IPS-20b (cell line): ENCODE measurements around the gene TXNRD2.

Experiments
- H3K27ac ChIP-seq: one replicate; pipeline ENCODE4 v1.5.1; 2013; ENCODE audit warnings: low read length
- H3K27me3 ChIP-seq: 2 replicates; pipeline ENCODE4 v1.6.1; 2013; ENCODE audit warnings: mild to moderate bottlenecking, low read length, inconsistent platforms; ENCODE audit not compliant: insufficient read depth
- H3K36me3 ChIP-seq: 2 replicates; pipeline ENCODE4 v1.6.1; 2013; ENCODE audit warnings: low read depth, mild to moderate bottlenecking, inconsistent platforms, low read length, moderate library complexity; ENCODE audit not compliant: insufficient read depth
- H3K4me1 ChIP-seq: 2 replicates; pipeline ENCODE4 v1.6.1; 2013; ENCODE audit warnings: mild to moderate bottlenecking, control low read depth, inconsistent platforms, low read length, moderate library complexity; ENCODE audit not compliant: insufficient read depth
- H3K4me3 ChIP-seq: 2 replicates; pipeline ENCODE4 v1.5.1; 2013; ENCODE audit warnings: mild to moderate bottlenecking, low read length, inconsistent platforms
- H3K9ac ChIP-seq: 2 replicates; pipeline ENCODE4 v1.6.1; 2013; ENCODE audit warnings: low read depth, mild to moderate bottlenecking, inconsistent platforms, low read length, moderate library complexity
- H3K9me3 ChIP-seq: 2 replicates; pipeline ENCODE4 v1.6.1; 2013; ENCODE audit warnings: mild to moderate bottlenecking, low read depth, low read length, inconsistent platforms; ENCODE audit not compliant: insufficient read depth

TXNRD2 gene

GRCh38 chr22:19962909-19963806 lies 21.5 kb upstream of the TXNRD2 start:
- H3K4me1 ChIP-seq = peaks cover 11% of the 10 kb centered on the region; the same call in 1 of the 2 replicates
- H3K9ac ChIP-seq = peak overlapping the region; percentile 47; the same call in 1 of the 2 replicates
- H3K36me3 ChIP-seq = no peaks in the 10 kb centered on the region; the same call in 1 of the 2 replicates
- H3K4me3 ChIP-seq = no peak overlapping the region; the same call in 1 of the 2 replicates
- no peaks in the 10 kb centered on the region for H3K27me3 ChIP-seq
- H3K27ac ChIP-seq = no peak overlapping the region
- no peaks in the 10 kb centered on the region for H3K9me3 ChIP-seq

GRCh38 chr22:19962246-19962908 lies 20.8 kb upstream of the TXNRD2 start:
- no peak overlapping the region; the same call in 1 of the 2 replicates for H3K4me3 ChIP-seq
- no peaks in the 10 kb centered on the region for H3K27me3 ChIP-seq
- peak overlapping the region; percentile 47; the same call in 1 of the 2 replicates for H3K9ac ChIP-seq
- H3K9me3 ChIP-seq = no peaks in the 10 kb centered on the region
- no peaks in the 10 kb centered on the region; the same call in 1 of the 2 replicates for H3K36me3 ChIP-seq
- no peak overlapping the region for H3K27ac ChIP-seq
- H3K4me1 ChIP-seq = peaks cover 11% of the 10 kb centered on the region; the same call in 1 of the 2 replicates

GRCh38 chr22:19961868-19962245 lies 20.2 kb upstream of the TXNRD2 start:
- H3K4me3 ChIP-seq = no peak overlapping the region

GRCh38 chr22:19961201-19961580 lies 19.6 kb upstream of the TXNRD2 start:
- H3K4me1 ChIP-seq = peaks cover 11% of the 10 kb centered on the region; the same call in 1 of the 2 replicates
- no peak overlapping the region for H3K27ac ChIP-seq

More at GRCh38 chr22:19961868-19962245, 20.2 kb upstream of the TXNRD2 start:
- H3K9ac ChIP-seq = no peak overlapping the region
- H3K36me3 ChIP-seq = no peaks in the 10 kb centered on the region; the same call in 1 of the 2 replicates
- H3K27me3 ChIP-seq = no peaks in the 10 kb centered on the region
- H3K9me3 ChIP-seq = no peaks in the 10 kb centered on the region
- no peak overlapping the region for H3K27ac ChIP-seq
- peaks cover 11% of the 10 kb centered on the region; the same call in 1 of the 2 replicates for H3K4me1 ChIP-seq

GRCh38 chr22:19960491-19961200 lies 19.0 kb upstream of the TXNRD2 start:
- H3K36me3 ChIP-seq = no peaks in the 10 kb centered on the region
- H3K27ac ChIP-seq = no peak overlapping the region
- no peak overlapping the region for H3K4me3 ChIP-seq
- H3K9me3 ChIP-seq = no peaks in the 10 kb centered on the region
- no peak overlapping the region for H3K9ac ChIP-seq
- H3K27me3 ChIP-seq = no peaks in the 10 kb centered on the region
- H3K4me1 ChIP-seq = peaks cover 11% of the 10 kb centered on the region; the same call in 1 of the 2 replicates

More at GRCh38 chr22:19961201-19961580, 19.6 kb upstream of the TXNRD2 start:
- Histone ChIP-seq H3K4me3 (no peak overlapping the region), H3K9me3 (no peaks in the 10 kb centered on the region), H3K9ac (no peak overlapping the region), H3K27me3 (no peaks in the 10 kb centered on the region), H3K36me3 (no peaks in the 10 kb centered on the region)

- H3K27me3 ChIP-seq = no peaks in the 10 kb centered on the region
- H3K4me3 ChIP-seq = peak overlapping the region; percentile 59
- H3K36me3 ChIP-seq = no peaks in the 10 kb centered on the region
- H3K9me3 ChIP-seq = no peaks in the 10 kb centered on the region
- H3K4me1 ChIP-seq = peaks cover 11% of the 10 kb centered on the region; the same call in 1 of the 2 replicates
- peak overlapping the region; percentile 53; the same call in 1 of the 2 replicates for H3K9ac ChIP-seq
- H3K27ac ChIP-seq = peak overlapping the region; percentile 88
Measured at GRCh38 chr22:19959587-19960490, 18.2 kb upstream of the TXNRD2 start.

GRCh38 chr22:19959043-19959586 lies 17.5 kb upstream of the TXNRD2 start:
- Histone ChIP-seq H3K36me3 (no peaks in the 10 kb centered on the region), H3K9me3 (no peaks in the 10 kb centered on the region), H3K27ac (no peak overlapping the region), H3K9ac (peak overlapping the region; percentile 45; the same call in 1 of the 2 replicates), H3K27me3 (no peaks in the 10 kb centered on the region), H3K4me3 (peak overlapping the region; percentile 59), H3K4me1 (peaks cover 11% of the 10 kb centered on the region; the same call in 1 of the 2 replicates)

GRCh38 chr22:19958083-19959042 lies 16.7 kb upstream of the TXNRD2 start:
- Histone ChIP-seq H3K9me3 (no peaks in the 10 kb centered on the region), H3K4me1 (peaks cover 8% of the 10 kb centered on the region; the same call in 1 of the 2 replicates), H3K4me3 (peak overlapping the region; percentile 59; the same call in 1 of the 2 replicates), H3K27ac (no peak overlapping the region), H3K27me3 (no peaks in the 10 kb centered on the region), H3K9ac (peak overlapping the region; percentile 45; the same call in 1 of the 2 replicates), H3K36me3 (no peaks in the 10 kb centered on the region)

GRCh38 chr22:19957445-19957844 lies 15.8 kb upstream of the TXNRD2 start:
- Histone ChIP-seq H3K27me3 (no peaks in the 10 kb centered on the region), H3K4me3 (no peak overlapping the region), H3K9ac (no peak overlapping the region), H3K36me3 (no peaks in the 10 kb centered on the region), H3K4me1 (peaks cover 6% of the 10 kb centered on the region; the same call in 1 of the 2 replicates), H3K9me3 (no peaks in the 10 kb centered on the region), H3K27ac (no peak overlapping the region)
